Activated T-helper 17 cell treated with anti-CD3 and anti-CD28 coated beads, Interleukin-2, amount 50 U/mL, for 72 hours (primary cell): Measurements from ENCODE around the gene PRPF38B. TPM values are rescaled to one million over a fixed set of nuclear protein-coding genes. Genes with fewer than 3 reads are reported as not detected.

Experiments
- ATAC-seq: fragments of 150-1000 bp; cut with Tn5 transposase; replicated peaks from 2 replicates; pipeline ENCODE4 v1.10.0; 2021; ENCODE audit warnings: mild to moderate bottlenecking, moderate library complexity
- H3K27ac Mint-ChIP-seq: one replicate; pipeline ENCODE4 v1.8.0; 2022; ENCODE audit warnings: mixed read lengths
- H3K27me3 Mint-ChIP-seq: one replicate; pipeline ENCODE4 v1.8.0; 2022; ENCODE audit warnings: mixed read lengths
- H3K36me3 Mint-ChIP-seq: one replicate; pipeline ENCODE4 v1.8.0; 2022; ENCODE audit warnings: low read depth, mild to moderate bottlenecking, mixed read lengths
- H3K4me1 Mint-ChIP-seq: one replicate; pipeline ENCODE4 v1.8.0; 2022; ENCODE audit warnings: mixed read lengths
- H3K4me3 Mint-ChIP-seq: one replicate; pipeline ENCODE4 v1.8.0; 2022; ENCODE audit warnings: mild to moderate bottlenecking, mixed read lengths
- H3K9me3 Mint-ChIP-seq: one replicate; pipeline ENCODE4 v1.8.0; 2022; ENCODE audit warnings: mixed read lengths
- total RNA-seq, 2 donors: library from RNA; stranded (reverse); gene quantifications; one replicate each; pipeline ENCODE4 v1.2.3, GENCODE V29; 2022

Gene PRPF38B, protein sequence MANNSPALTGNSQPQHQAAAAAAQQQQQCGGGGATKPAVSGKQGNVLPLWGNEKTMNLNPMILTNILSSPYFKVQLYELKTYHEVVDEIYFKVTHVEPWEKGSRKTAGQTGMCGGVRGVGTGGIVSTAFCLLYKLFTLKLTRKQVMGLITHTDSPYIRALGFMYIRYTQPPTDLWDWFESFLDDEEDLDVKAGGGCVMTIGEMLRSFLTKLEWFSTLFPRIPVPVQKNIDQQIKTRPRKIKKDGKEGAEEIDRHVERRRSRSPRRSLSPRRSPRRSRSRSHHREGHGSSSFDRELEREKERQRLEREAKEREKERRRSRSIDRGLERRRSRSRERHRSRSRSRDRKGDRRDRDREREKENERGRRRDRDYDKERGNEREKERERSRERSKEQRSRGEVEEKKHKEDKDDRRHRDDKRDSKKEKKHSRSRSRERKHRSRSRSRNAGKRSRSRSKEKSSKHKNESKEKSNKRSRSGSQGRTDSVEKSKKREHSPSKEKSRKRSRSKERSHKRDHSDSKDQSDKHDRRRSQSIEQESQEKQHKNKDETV
- total RNA-seq: 10 to 100 TPM; 70.3 to 70.6 TPM

DNA sequence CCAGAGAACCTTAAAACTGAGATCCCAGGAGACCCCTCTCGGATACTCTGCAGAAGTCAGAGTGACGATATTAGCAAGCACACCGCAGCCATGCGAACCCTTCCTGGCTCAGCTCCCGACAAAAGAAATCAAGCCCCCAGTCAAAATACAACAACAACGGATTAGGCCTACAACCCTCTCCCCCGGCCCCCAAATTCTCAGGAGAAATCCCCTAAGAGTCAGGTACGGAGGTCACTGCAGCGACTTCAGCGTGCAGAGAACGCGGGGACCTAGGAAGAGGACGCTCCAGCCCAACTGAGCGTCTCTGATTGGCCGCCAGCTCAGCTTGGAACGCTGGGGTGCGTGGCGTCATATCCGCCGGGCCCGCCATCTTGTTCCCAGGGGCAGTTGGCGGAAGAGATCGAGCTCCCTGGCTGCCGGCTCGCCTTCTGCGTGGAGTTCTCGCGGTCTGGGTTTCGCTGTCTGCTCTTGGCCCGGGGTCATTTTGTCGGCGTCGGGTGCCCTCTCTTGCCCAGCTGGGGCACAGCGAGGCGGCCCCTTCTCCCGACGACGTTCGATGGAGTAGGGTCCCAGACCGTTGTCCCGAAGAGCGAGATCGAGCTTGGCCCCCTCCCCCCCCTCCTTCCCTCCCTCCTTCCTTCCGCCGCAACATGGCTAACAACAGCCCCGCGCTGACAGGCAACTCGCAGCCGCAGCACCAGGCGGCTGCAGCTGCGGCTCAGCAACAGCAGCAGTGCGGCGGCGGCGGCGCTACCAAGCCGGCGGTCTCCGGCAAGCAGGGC, at the start of gene PRPF38B:
Gene PRPF38B, plus strand, starts transcription at position 369 of the 782 bp plus-strand sequence. Its CDS starts 282 bp downstream, at position 651.
- Mint-ChIP-seq H3K36me3 (peaks cover 48% of the 10 kb centered on the region), H3K27ac (peak within 1 kb of the TSS; percentile 99), H3K4me1 (peaks cover 19% of the 10 kb centered on the region), H3K4me3 (peak within 1 kb of the TSS; percentile 94), H3K27me3 (no peaks in the 10 kb centered on the region), H3K9me3 (no peaks in the 10 kb centered on the region)
- peak; percentile 92 for ATAC-seq

DNA sequence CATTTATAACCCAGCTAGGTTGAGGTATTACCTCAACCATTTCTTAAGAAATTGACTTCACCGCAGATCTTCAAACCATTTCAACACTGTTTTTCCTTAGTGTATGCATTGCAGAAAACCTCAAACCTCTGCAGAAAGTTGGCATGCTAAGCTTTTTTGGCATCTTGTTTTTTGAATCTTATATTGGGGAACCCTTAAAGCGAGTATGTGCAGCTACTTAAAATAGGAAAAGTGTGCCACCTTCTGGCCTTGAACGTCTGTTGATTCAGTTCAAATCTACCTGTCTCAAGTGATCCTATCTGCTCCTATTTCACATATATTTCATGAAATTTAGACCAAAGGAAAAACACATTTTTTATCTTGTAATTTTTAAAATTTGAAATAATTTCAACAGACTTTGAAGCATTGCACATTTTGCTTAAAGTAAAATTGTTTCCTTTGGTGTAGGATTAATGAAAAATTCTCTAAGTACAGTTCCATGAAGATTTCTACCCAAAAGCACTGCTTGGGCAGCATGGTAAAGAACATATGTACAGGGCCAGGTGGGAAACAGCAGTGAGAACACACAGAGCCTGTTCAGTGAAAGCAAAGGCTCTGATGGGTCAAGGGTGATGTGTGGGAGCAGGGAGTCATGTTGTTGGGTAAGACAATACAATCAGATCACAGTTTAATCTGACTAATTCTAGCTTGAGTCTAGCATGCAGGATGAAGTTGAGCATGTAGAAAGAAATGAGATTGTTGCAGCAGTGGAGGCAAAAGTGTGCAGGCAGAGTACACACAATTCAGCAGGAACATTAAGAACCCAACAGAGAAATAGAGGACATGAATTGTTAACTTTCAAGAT, 48.4 kb upstream of the PRPF38B start:
- Mint-ChIP-seq H3K4me1 (peaks cover 57% of the 10 kb centered on the region), H3K4me3 (peak overlapping the region; percentile 77), H3K9me3 (no peaks in the 10 kb centered on the region), H3K27me3 (no peaks in the 10 kb centered on the region), H3K27ac (peak overlapping the region; percentile 96), H3K36me3 (peaks cover 21% of the 10 kb centered on the region)
- ATAC-seq: peak; percentile 49

DNA sequence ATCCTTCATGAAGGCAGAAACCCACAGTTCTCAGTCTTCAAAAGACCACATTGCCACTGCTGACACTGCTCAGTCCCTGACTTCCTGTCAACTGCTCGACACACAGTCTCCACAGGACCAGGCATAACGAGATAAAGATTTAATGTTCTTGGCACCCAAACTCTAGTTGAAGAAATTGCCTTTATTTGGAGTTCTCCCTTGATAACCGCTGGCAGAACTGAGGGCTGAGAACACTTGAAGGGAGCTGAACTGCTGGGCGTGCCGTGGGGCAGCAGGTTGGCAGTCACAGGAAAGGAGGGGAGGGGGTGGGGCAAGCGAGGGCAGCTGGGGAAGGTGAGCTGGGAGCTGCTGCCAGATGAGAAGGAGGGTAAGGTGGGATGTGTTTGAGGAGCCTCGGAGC, 47.1 kb upstream of the PRPF38B start:
- peak overlapping the region; percentile 96 for H3K27ac Mint-ChIP-seq
- H3K4me1 Mint-ChIP-seq: peaks cover 53% of the 10 kb centered on the region
- H3K4me3 Mint-ChIP-seq: peak overlapping the region; percentile 77
- peaks cover 28% of the 10 kb centered on the region for H3K36me3 Mint-ChIP-seq
- no peaks in the 10 kb centered on the region for H3K27me3 Mint-ChIP-seq
- ATAC-seq: peak; percentile 52
- H3K9me3 Mint-ChIP-seq: no peaks in the 10 kb centered on the region

DNA sequence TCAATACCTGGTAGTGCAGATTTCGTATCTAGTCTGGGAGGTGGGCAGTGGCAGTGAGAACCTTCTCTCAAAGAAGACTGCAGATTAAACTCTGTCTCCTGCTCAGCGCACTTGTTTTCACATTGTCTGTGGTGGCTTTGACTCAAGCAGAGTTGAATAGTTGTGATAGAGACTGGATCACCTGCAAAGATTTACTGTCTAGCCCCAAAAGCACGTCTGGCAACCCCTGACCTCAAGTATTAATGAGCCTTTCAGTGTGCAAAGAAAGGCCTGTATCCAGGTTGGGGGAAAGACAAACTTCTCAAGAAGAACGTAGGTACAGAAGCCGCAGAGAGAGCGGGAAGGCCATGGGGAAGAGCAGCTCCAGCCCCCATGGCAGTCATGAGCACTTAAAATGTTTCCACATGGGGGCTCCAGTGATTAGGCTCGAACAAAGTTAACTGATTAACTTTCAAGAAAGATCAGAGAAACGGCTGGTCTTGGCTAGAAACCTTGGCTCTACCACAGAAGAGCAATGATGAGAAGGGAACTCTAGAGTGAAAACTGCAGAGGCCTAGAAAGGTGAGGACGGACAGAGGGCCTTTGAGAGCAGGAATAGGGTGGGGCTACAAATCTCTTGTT, 46.4 kb upstream of the PRPF38B start:
- Mint-ChIP-seq H3K36me3 (peaks cover 28% of the 10 kb centered on the region), H3K27ac (peak overlapping the region; percentile 96), H3K27me3 (no peaks in the 10 kb centered on the region), H3K4me1 (peaks cover 48% of the 10 kb centered on the region), H3K4me3 (peak overlapping the region; percentile 77), H3K9me3 (no peaks in the 10 kb centered on the region)
- no peak for ATAC-seq

DNA sequence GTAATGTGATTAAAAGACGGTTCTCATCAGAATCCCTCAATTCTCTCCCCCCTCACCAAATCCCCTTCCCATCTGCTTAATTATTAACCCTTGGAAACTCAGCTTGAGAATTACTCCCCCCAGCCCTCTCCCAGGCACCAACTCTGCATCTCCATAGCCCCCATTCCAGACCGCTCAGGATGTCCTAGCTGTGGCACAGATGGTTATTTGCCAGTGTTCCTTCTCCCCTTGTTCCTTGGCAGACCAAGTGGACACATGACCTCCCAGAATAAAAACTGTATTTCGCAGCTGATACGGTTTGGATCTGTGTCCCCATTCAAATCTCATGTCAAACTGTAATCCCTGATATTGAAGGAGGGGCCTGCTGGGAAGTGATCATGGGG, 45.9 kb upstream of the PRPF38B start:
- Mint-ChIP-seq H3K9me3 (no peaks in the 10 kb centered on the region), H3K36me3 (peaks cover 32% of the 10 kb centered on the region)

DNA sequence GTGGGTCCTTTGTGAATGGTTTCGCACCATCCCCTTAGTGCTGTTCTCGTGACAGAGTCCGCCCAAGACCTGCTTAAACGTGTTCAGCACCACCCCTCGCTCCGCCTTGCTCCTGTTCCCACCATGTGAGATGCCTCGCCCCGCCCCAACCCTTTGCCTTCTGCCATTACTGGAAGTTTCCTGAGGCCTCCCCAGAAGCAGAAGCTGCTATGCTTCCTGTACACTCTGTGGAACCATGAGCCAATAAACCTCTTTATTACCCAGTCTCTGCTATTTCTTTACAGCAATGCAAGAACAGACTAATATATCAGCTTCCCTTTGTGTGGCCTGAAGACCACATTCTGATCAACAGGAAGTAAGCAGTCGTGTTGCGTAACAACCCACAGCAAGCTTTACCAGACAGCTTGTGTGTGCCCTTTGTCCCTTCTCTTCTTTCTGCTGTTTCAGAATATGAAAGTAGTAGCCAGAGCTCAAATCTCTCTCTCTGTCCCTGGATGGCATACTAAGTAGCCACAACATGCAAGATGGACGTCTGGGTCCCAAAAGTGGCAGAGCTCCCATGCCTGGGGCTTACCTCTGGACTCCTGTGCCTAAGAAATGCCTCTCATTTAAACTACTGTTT, 45.4 kb upstream of the PRPF38B start:
- Mint-ChIP-seq H3K27me3 (no peaks in the 10 kb centered on the region), H3K36me3 (peaks cover 36% of the 10 kb centered on the region), H3K4me3 (peak overlapping the region; percentile 77), H3K27ac (peak overlapping the region; percentile 96), H3K4me1 (peaks cover 48% of the 10 kb centered on the region), H3K9me3 (peaks cover 2% of the 10 kb centered on the region)
- ATAC-seq: peak; percentile 77

More for the DNA sequence above, 45.9 kb upstream of the PRPF38B start:
- H3K27me3 Mint-ChIP-seq: no peaks in the 10 kb centered on the region
- ATAC-seq: no peak
- peaks cover 48% of the 10 kb centered on the region for H3K4me1 Mint-ChIP-seq
- H3K4me3 Mint-ChIP-seq: peak overlapping the region; percentile 77
- peak overlapping the region; percentile 96 for H3K27ac Mint-ChIP-seq

DNA sequence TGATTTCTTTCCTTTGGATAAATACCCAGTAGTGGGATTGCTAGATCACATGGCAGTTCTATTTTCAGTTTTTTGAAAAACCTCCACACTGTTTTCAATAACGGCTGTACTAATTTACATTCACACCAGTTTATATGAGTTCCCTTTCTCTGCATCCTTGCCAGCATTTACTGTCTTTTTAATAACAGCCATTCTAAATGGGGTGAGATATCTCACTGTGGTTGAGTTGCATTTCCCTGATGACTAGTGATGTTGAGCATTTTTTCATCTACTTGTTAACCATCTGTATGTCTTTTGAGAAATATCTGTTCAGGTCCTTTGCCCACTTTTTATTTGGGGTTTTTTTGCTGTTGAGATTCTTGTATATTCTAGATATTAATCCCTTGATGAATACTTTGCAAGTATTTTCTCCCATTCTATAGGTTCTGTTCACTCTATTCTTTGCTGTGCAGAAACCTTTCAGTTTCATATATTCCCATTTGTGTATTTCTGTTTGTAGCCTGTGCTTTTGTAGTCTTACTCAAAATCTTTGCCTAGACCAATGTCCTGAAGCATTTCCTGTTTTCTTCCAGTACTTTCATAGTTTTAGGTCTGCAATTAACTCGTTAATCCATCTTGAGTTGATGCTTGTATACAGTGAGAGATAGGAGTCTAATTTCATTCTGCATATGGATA, 38.5 kb upstream of the PRPF38B start:
- H3K36me3 Mint-ChIP-seq: peaks cover 58% of the 10 kb centered on the region

DNA sequence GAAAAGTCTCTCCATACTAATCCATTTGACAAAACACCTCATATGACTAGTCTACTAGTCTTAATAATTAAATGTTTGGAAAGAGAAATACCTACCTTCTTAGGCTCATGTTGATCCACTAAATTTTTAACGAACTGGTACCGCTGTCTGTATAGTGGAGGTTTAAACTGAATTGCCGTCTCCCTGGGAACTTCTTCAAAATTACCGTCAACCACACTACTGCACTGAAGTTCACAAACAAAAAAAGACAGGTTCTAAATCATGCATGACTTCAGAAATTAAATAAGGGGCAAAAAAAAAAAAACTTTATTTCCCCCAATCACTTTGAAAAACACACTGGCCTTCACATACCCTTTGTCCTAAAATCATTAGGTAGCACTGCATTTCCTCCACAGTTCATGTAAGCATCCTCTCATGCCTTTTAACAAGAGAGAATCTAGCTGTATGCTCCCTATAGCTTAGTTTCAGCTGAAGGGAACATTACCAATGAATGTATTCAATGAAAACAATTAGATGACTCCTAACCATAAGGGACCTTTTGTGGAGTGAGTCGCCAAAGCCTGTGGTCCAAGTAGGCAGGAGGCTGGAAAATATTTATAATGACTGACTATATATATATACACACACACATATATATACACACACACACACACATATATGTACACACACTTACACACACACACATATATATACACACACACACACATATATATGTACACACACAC, 34.6 kb upstream of the PRPF38B start:
- no peaks in the 10 kb centered on the region for H3K9me3 Mint-ChIP-seq
- H3K4me3 Mint-ChIP-seq: no peak overlapping the region
- ATAC-seq: peak; percentile 44
- H3K27me3 Mint-ChIP-seq: no peaks in the 10 kb centered on the region
- H3K4me1 Mint-ChIP-seq: peaks cover 14% of the 10 kb centered on the region
- peak overlapping the region; percentile 56 for H3K27ac Mint-ChIP-seq
- peaks cover 35% of the 10 kb centered on the region for H3K36me3 Mint-ChIP-seq

More for the DNA sequence above, 38.5 kb upstream of the PRPF38B start:
- no peak overlapping the region for H3K4me3 Mint-ChIP-seq
- no peak for ATAC-seq
- no peaks in the 10 kb centered on the region for H3K27me3 Mint-ChIP-seq
- H3K27ac Mint-ChIP-seq: peak overlapping the region; percentile 36
- peaks cover 8% of the 10 kb centered on the region for H3K4me1 Mint-ChIP-seq
- peaks cover 4% of the 10 kb centered on the region for H3K9me3 Mint-ChIP-seq

DNA sequence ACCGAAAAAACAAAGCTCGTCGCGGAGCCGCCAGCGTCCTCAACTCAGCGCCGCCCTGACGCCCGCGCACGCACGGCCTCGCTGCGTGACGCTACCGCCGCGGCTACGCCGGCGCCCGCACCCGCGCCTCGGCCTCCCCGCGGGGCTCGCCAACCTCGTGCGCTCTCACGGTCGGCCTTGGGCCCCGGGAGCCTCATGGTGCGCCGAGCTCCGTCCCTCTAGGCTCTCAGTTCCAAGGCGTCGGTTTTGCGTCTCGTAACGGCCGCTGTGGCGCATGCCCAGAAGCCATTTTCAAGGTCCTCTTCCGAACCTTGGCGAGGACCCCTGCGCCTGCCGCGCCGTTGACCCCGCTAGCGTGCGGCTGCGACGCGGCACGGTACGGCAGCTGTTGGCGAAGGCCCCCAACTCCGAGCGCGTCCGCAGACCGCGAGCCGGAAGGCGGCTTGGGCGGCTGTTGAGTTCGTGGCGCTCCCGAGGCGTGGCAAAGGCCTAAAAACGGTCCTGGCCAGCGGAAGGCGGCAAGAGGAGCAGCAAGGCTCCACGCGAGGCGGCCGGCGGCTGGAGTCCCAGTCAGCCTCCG, 31.0 kb upstream of the PRPF38B start, which contains the start of gene HENMT1:
Gene HENMT1, minus strand, starts transcription at position 64 of the 580 bp plus-strand sequence. CDS start 1,209 bp downstream, outside the sequence.
- H3K36me3 Mint-ChIP-seq: peaks cover 16% of the 10 kb centered on the region
- peaks cover 14% of the 10 kb centered on the region for H3K4me1 Mint-ChIP-seq
- peak; percentile 90 for ATAC-seq

DNA sequence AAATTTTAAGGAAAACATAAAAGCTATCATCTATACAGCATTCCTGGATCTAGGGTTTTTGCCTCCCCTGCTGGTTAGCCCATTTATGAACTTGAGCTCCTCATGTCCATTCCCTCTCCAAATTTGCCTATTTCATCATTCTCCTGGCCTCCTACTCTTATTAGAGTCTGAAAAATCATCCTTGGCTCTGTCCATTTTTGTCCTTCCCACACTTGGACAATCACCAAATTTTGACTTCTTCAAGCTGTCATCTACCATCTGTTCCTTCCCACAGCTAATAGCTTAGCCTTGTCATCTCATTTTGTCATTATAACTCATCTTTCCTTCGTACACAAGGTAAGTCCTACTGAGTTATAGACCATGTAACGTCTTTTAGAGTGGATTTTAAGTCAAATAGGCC, 29.0 kb upstream of the PRPF38B start:
- H3K4me1 Mint-ChIP-seq: peaks cover 10% of the 10 kb centered on the region
- peak overlapping the region; percentile 81 for H3K4me3 Mint-ChIP-seq
- H3K27ac Mint-ChIP-seq: peak overlapping the region; percentile 34
- no peaks in the 10 kb centered on the region for H3K9me3 Mint-ChIP-seq
- H3K27me3 Mint-ChIP-seq: no peaks in the 10 kb centered on the region
- no peak for ATAC-seq
- H3K36me3 Mint-ChIP-seq: no peaks in the 10 kb centered on the region

More for the DNA sequence above, 31.0 kb upstream of the PRPF38B start, which contains the start of gene HENMT1:
- H3K9me3 Mint-ChIP-seq: no peaks in the 10 kb centered on the region
- H3K27ac Mint-ChIP-seq: peak within 1 kb of the TSS; percentile 94
- no peaks in the 10 kb centered on the region for H3K27me3 Mint-ChIP-seq
- peak within 1 kb of the TSS; percentile 81 for H3K4me3 Mint-ChIP-seq

DNA sequence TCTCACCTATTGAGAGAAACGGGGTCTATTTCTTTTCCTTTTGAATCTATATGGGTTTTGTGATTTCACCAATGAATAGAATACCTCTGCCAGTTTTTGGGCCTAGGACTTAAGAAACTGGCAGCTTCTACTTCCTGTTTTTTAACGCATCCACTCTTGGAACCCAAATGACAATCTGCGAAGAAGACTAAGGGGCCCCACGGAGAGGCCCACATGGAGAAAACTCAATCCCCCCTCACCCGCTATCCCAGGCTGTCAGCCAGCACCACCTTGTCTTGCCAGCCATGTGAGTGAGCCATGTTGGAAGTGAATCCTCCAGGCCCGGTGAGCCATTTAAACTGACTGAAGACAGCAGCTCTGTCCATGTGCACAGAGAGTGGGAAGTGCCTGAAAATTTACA, 27.6 kb upstream of the PRPF38B start:
- Mint-ChIP-seq H3K36me3 (no peaks in the 10 kb centered on the region), H3K27me3 (no peaks in the 10 kb centered on the region), H3K9me3 (no peaks in the 10 kb centered on the region), H3K4me1 (peaks cover 14% of the 10 kb centered on the region), H3K27ac (no peak overlapping the region), H3K4me3 (no peak overlapping the region)
- ATAC-seq: no peak

DNA sequence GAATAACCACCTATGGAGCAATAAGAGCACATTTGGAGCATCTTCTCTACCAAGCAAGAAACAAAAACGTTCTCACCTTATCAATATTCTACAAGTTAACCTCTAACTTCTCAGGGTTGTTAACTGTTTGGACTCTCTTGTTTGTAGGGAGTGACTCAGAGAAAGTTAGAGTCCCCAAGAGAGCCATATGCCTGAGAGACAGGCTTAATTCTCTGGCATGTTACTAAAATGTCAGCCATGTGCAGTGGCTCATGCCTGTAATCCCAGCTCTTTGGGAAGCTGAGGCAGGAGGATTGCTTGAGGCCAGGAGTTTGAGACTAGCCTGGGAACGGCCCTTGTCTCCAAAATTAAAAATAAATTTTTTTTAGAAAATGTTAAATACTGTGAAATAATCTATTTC, 27.0 kb upstream of the PRPF38B start:
- Mint-ChIP-seq H3K27ac (no peak overlapping the region), H3K36me3 (no peaks in the 10 kb centered on the region), H3K9me3 (no peaks in the 10 kb centered on the region), H3K27me3 (no peaks in the 10 kb centered on the region), H3K4me3 (no peak overlapping the region), H3K4me1 (peaks cover 16% of the 10 kb centered on the region)
- no peak for ATAC-seq
